Esophagus (tissue), 2 donors: ENCODE data around the gene HBB. TPM values are rescaled to one million over a fixed set of nuclear protein-coding genes. Genes with fewer than 3 reads are reported as not detected.

ENCODE experiments used
- H3K27ac ChIP-seq, 2 donors: one replicate each; pipeline ENCODE4 v1.5.1; 2013; ENCODE audit warnings: low read depth in 2 of 2, mild to moderate bottlenecking in 2 of 2, inconsistent platforms in 1 of 2, low read length in 1 of 2, moderate library complexity in 1 of 2
- H3K27me3 ChIP-seq, 2 donors: one replicate each; pipeline ENCODE4 v1.6.1; 2013; ENCODE audit warnings: low read length in 2 of 2, control low read depth in 1 of 2, mild to moderate bottlenecking in 1 of 2; ENCODE audit not compliant: insufficient read depth in 2 of 2, control insufficient read depth in 1 of 2
- H3K36me3 ChIP-seq, 2 donors: one replicate each; pipeline ENCODE4 v1.6.1; 2013; ENCODE audit warnings: low read length in 1 of 2; ENCODE audit not compliant: control insufficient read depth in 2 of 2, insufficient read depth in 2 of 2
- H3K4me1 ChIP-seq, 2 donors: one replicate each; pipeline ENCODE4 v1.6.1; 2013; ENCODE audit warnings: low read length in 1 of 2; ENCODE audit not compliant: control insufficient read depth in 2 of 2, insufficient read depth in 2 of 2
- H3K4me3 ChIP-seq, 2 donors: one replicate each; pipeline ENCODE4 v1.5.1; 2013; ENCODE audit warnings: low read length in 2 of 2, mild to moderate bottlenecking in 2 of 2, low read depth in 1 of 2, moderate library complexity in 1 of 2
- H3K9me3 ChIP-seq, 2 donors: one replicate each; pipeline ENCODE4 v1.6.1; 2013; ENCODE audit warnings: mild to moderate bottlenecking in 2 of 2, low read depth in 1 of 2, low read length in 1 of 2, moderate library complexity in 1 of 2; ENCODE audit not compliant: control insufficient read depth in 2 of 2, insufficient read depth in 1 of 2
- WGBS, 2 donors: extraction: QIAGEN DNeasy Blood & Tissue Kit; methylation state at CpG; one replicate each; pipeline ENCODE4 v1.1.7; 2013; 5-methylcytosine and 5-hydroxymethylcytosine counted together
- polyA plus RNA-seq, 2 donors: library from polyadenylated mRNA; stranded (reverse); fragments of 200-250 nt; gene quantifications; one replicate each; pipeline ENCODE4 v1.2.3, GENCODE V29; 2013
- donor health status: healthy with polysubstance abuse.
- donor health status: Bipolar disorder and iron deficiency.

The HBB gene
- under 1 TPM; 0.41 to 0.53 TPM for polyA plus RNA-seq

DNA sequence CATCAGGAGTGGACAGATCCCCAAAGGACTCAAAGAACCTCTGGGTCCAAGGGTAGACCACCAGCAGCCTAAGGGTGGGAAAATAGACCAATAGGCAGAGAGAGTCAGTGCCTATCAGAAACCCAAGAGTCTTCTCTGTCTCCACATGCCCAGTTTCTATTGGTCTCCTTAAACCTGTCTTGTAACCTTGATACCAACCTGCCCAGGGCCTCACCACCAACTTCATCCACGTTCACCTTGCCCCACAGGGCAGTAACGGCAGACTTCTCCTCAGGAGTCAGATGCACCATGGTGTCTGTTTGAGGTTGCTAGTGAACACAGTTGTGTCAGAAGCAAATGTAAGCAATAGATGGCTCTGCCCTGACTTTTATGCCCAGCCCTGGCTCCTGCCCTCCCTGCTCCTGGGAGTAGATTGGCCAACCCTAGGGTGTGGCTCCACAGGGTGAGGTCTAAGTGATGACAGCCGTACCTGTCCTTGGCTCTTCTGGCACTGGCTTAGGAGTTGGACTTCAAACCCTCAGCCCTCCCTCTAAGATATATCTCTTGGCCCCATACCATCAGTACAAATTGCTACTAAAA is at the start of gene HBB:
Gene HBB (minus strand): TSS at position 340 of the 579 bp plus-strand sequence. CDS start 50 bp downstream, at position 290.
- Histone ChIP-seq H3K27ac (no peak within 1 kb of the TSS), H3K4me3 (no peak within 1 kb of the TSS), H3K27me3 (no peaks in the 10 kb centered on the region), H3K9me3 (peaks cover 0 to 7% of the 10 kb centered on the region in 2 donors), H3K36me3 (no peaks in the 10 kb centered on the region), H3K4me1 (no peaks in the 10 kb centered on the region)
- 71 to 82% methylated on average over 3 of the region's 3 CpGs for WGBS, 2 donors

DNA sequence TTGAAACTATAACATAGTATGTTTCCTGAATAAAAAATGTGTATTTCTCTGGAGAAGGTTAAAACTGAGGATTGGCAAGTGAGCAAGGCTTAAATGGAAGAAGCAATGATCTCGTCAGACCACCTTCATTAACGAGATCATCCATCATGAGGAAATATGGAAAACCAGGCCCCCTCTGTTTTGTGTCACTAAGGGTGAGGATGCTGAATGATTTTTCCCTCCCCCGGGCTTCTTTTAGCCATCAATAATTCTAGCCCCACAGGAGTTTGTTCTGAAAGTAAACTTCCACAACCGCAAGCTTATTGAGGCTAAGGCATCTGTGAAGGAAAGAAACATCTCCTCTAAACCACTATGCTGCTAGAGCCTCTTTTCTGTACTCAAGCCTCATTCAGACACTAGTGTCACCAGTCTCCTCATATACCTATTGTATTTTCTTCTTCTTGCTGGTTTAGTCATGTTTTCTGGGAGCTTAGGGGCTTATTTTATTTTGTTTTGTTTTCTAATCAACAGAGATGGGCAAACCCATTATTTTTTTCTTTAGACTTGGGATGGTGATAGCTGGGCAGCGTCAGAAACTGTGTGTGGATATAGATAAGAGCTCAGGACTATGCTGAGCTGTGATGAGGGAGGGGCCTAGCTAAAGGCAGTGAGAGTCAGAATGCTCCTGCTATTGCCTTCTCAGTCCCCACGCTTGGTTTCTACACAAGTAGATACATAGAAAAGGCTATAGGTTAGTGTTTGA is 48.7 kb upstream of the HBB start:
- Histone ChIP-seq H3K27ac (no peak overlapping the region), H3K9me3 (no peaks in the 10 kb centered on the region), H3K36me3 (no peaks in the 10 kb centered on the region), H3K4me3 (no peak overlapping the region), H3K27me3 (no peaks in the 10 kb centered on the region), H3K4me1 (peaks cover 0 to under 1% of the 10 kb centered on the region in 2 donors)
- 64 to 69% methylated on average over 6 of the region's 6 CpGs for WGBS, 2 donors

DNA sequence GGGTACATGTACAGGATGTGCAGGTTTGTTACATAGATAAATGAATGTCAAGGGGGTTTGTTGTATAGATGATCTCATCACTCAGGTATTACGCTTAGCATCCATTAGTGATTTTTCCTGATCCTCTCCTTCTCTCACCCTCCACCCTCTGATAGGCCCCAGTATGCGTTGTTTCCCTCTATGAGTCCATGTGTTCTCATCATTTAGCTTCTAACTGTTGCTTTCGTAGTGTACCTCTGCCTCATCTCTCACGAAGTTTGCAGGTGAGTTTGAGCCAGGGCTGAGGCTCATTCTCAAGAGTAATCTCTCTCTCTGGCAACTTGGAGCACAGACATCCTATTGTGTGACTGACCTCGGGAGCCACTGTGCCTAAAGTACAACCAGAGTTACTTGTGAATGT is 47.5 kb upstream of the HBB start:
- no peak overlapping the region for H3K27ac ChIP-seq
- H3K4me1 ChIP-seq = no peaks in the 10 kb centered on the region
- no peaks in the 10 kb centered on the region for H3K36me3 ChIP-seq
- 73 to 79% methylated on average over 5 of the region's 5 CpGs for whole genome bisulfite sequencing, 2 donors
- H3K4me3 ChIP-seq = no peak overlapping the region
- peaks cover 0 to 2% of the 10 kb centered on the region in 2 donors for H3K9me3 ChIP-seq
- H3K27me3 ChIP-seq = no peaks in the 10 kb centered on the region

DNA sequence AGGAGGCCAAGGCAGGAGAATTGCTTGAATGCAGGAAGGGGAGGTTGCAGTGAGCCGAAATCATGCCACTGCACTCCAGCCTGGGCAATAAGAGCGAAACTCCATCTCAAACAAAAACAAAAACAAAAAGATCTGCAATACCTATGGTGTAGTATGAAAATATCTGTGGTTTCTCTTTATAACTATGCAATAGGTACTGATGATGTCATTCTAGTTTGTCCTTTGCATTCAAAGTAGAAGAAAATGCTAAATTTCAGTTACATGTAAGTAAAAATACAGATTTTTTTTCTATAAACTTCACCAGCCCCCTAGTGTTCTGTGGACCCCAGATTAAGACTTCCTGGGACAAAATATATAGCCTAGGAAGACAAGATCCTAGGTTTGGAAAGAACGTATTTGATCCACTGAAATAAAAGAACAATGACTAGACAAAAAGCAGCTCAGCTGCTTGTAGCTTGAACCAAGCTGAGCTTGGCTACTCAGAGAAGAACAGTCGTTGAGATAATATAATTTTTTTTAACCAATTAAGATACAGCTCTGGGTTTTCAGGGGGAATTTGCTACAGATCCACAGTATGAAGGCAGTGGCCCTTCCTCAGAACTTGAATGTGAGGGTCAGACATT is 45.6 kb upstream of the HBB start:
- Histone ChIP-seq H3K4me3 (no peak overlapping the region), H3K4me1 (no peaks in the 10 kb centered on the region), H3K36me3 (no peaks in the 10 kb centered on the region), H3K9me3 (peaks cover 0 to 2% of the 10 kb centered on the region in 2 donors), H3K27me3 (no peaks in the 10 kb centered on the region), H3K27ac (no peak overlapping the region)
- 64 to 65% methylated on average over 4 of the region's 4 CpGs for WGBS, 2 donors

DNA sequence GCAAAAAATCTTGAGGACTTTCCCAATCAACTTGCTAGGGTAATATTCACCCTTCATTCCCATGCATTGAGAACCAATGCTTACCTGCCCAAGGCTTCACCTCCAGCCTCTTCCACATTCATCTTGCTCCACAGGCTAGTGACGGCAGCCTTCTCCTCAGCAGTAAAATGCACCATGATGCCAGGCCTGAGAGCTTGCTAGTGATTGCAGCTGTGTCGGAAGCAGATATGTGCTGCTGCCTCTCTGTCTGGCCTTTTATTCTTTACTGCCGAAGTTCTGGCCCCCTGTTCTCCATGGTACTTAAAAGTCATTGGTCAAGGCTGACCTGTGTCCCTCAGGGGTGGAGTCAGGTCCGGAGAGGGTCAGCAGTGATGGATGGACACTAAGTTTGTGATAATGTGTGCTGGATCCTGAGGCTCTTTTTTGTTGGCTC is 42.9 kb upstream of the HBB start, which contains the start of gene HBE1:
Gene HBE1 (minus strand): TSS at position 231 of the 433 bp plus-strand sequence. CDS start 55 bp downstream, at position 176.
- H3K4me3 ChIP-seq = no peak within 1 kb of the TSS
- H3K4me1 ChIP-seq = no peaks in the 10 kb centered on the region
- H3K27me3 ChIP-seq = no peaks in the 10 kb centered on the region
- H3K36me3 ChIP-seq = no peaks in the 10 kb centered on the region
- 50 to 53% methylated on average over 4 of the region's 4 CpGs for WGBS, 2 donors
- peaks cover 0 to 2% of the 10 kb centered on the region in 2 donors for H3K9me3 ChIP-seq
- no peak within 1 kb of the TSS for H3K27ac ChIP-seq

DNA sequence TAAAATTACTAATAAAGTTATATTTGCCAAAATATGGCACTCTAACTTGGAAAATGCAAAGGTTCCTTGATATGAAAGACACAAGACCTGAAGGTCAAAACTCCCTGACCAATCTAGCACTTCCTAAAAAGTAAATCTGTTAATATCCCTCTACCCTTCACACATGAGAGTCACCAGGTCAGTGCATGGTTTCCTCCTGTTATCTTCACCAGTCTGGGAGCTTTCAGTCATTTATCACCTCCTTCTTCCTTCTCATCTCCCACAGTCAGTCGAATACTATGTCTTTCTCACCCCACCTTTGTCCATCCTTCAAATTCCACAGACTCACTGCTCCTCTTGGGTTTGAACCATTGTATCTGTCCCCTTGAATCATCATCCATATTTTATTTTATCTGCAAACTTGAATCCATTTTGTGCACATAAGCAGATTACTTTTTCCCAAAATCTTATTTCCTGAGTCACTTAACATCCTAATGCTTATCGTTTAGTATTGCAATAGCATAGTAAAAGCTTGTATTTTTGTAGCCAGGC is 40.2 kb upstream of the HBB start:
- H3K36me3 ChIP-seq = no peaks in the 10 kb centered on the region
- H3K9me3 ChIP-seq = peaks cover 0 to 2% of the 10 kb centered on the region in 2 donors
- H3K4me1 ChIP-seq = no peaks in the 10 kb centered on the region
- no peaks in the 10 kb centered on the region for H3K27me3 ChIP-seq
- WGBS, 2 donors = 78 to 81% methylated on average over 2 of the region's 2 CpGs
- H3K4me3 ChIP-seq = no peak overlapping the region
- H3K27ac ChIP-seq = no peak overlapping the region

DNA sequence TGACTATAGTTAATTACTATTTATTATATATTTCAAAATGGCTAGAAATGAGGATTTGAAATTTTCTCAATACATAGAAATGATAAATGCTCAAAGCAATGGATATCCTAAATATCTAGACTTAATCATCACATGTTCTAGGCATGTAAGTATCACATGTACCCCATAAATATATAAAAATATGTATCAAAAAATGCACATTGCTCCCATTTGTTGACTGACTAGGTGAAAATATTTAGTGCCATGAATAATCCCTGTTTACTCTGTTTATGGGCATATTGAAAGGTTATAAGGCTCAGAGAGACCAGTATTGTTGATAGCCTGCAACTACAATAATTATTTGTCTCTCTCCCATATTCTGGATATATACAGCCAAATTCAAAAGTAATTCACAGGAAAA is 39.7 kb upstream of the HBB start:
- no peaks in the 10 kb centered on the region for H3K27me3 ChIP-seq
- no peak overlapping the region for H3K4me3 ChIP-seq
- no peaks in the 10 kb centered on the region for H3K36me3 ChIP-seq
- H3K9me3 ChIP-seq = peaks cover 0 to 2% of the 10 kb centered on the region in 2 donors
- H3K4me1 ChIP-seq = no peaks in the 10 kb centered on the region
- H3K27ac ChIP-seq = no peak overlapping the region

DNA sequence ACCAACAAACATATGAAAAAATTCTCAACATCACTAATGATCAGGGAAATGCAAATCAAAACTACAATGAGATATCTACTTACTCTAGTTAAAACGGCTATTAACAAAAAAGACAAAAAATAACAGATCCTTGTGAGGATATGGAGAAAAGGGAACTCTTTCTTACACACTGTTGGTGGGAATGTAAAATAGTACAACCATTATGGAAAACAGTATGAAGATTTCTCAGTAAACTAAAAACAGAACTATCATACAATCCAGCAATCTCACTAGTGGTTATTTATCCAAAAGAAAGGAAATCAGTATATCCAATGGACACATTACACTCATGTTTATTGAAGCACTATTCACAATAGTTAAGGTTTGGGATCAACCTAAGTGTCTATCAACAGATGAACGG is 39.0 kb upstream of the HBB start:
- Histone ChIP-seq H3K27me3 (no peaks in the 10 kb centered on the region), H3K9me3 (peaks cover 0 to 2% of the 10 kb centered on the region in 2 donors), H3K36me3 (no peaks in the 10 kb centered on the region), H3K4me1 (no peaks in the 10 kb centered on the region), H3K4me3 (no peak overlapping the region), H3K27ac (no peak overlapping the region)
- WGBS, 2 donors = 42% methylated on average over 2 of the region's 2 CpGs

DNA sequence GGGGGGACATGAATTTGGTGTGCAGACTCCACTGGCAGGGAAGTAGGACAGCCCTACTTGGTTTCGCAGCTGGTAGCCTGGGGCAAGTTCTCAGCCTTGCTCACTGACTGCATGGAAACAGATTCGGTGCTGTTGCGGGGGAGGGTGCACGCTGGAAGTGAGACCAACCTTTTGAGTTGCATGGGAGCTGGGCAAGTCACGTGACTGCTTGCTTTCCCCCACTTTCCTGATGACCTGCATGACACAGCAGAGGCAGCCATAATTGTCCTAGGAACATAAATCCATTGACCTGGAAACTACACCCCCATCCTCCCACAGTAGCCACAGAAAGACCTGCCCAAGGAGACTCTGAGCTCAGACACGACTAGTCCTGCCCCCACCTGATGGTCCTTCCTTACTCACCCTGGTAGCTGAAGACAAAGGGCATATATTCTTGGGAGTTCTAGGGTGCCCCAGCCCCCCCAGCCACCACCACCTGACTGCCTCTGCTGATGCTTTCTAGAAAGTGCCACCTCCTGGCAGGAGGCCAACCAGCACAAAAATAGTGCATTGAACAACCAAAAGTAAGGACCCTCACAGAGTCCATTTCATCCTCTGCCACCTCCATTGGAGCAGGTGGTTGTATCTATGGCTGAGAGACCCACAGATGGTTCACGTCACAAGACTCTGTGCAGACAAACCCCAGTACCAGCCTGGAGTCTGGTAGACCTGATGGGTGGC is 31.8 kb upstream of the HBB start:
- Histone ChIP-seq H3K27me3 (no peaks in the 10 kb centered on the region), H3K4me3 (no peak overlapping the region), H3K36me3 (no peaks in the 10 kb centered on the region), H3K9me3 (peaks cover 2 to 3% of the 10 kb centered on the region in 2 donors), H3K4me1 (no peaks in the 10 kb centered on the region), H3K27ac (no peak overlapping the region)
- WGBS, 2 donors = 75 to 77% methylated on average over 7 of the region's 7 CpGs
